KMS-11 (cell line): ENCODE measurements around the gene CLEC4E.
"Not testable (repeated sequence)": the region's sequence is repeated elsewhere in the genome, so short reads cannot be mapped to it uniquely, and the experiment has no call there.

Experiments used
- H2AFZ ChIP-seq: fragments of 200-600 bp; sonication (generic); 2 replicates; pipeline ENCODE4 v1.6.1; 2016; ENCODE audit warnings: antibody characterized with exemption, mixed run types, low read depth
- H3K27ac ChIP-seq: fragments of 200-600 bp; sonication (generic); 2 replicates; pipeline ENCODE4 v1.6.1; 2016; ENCODE audit warnings: mild to moderate bottlenecking, mixed run types
- H3K27me3 ChIP-seq: fragments of 200-600 bp; sonication (generic); 2 replicates; pipeline ENCODE4 v1.6.1; 2017; ENCODE audit warnings: mild to moderate bottlenecking, low read depth, mixed run types, moderate library complexity; ENCODE audit not compliant: insufficient read depth
- H3K36me3 ChIP-seq: fragments of 200-600 bp; sonication (generic); 2 replicates; pipeline ENCODE4 v1.6.1; 2017; ENCODE audit warnings: mild to moderate bottlenecking, mixed run types; ENCODE audit not compliant: insufficient read depth
- H3K4me1 ChIP-seq: fragments of 200-600 bp; sonication (generic); 2 replicates; pipeline ENCODE4 v1.6.1; 2016; ENCODE audit warnings: mild to moderate bottlenecking, low read depth, mixed run types; ENCODE audit not compliant: poor library complexity, severe bottlenecking
- H3K4me2 ChIP-seq: fragments of 200-600 bp; sonication (generic); 2 replicates; pipeline ENCODE4 v1.7.0; 2016; ENCODE audit warnings: mild to moderate bottlenecking, mixed run types
- H3K4me3 ChIP-seq: fragments of 200-600 bp; sonication (generic); IDR thresholded peaks from 2 replicates; pipeline ENCODE4 v1.6.1; 2017; ENCODE audit warnings: low read depth, low read length, mixed read lengths; ENCODE audit not compliant: insufficient read depth
- H3K79me2 ChIP-seq: fragments of 200-600 bp; sonication (generic); 2 replicates; pipeline ENCODE4 v1.6.1; 2016; ENCODE audit warnings: low read depth, mixed run types; ENCODE audit not compliant: insufficient read depth
- H3K9ac ChIP-seq: fragments of 200-600 bp; sonication (generic); 2 replicates; pipeline ENCODE4 v1.6.1; 2016; ENCODE audit warnings: mild to moderate bottlenecking, mixed run types
- H4K20me1 ChIP-seq: fragments of 200-600 bp; sonication (generic); 2 replicates; pipeline ENCODE4 v1.6.1; 2016; ENCODE audit warnings: mild to moderate bottlenecking, mixed run types; ENCODE audit not compliant: insufficient read depth
- CTCF ChIP-seq: fragments of 200-600 bp; sonication (generic); conservative IDR thresholded peaks from 2 replicates; pipeline ENCODE4 v1.6.1; 2017; ENCODE audit warnings: low read depth, mild to moderate bottlenecking, antibody characterized with exemption, low read length, moderate library complexity, mixed read lengths

Gene CLEC4E

GRCh38 chr12:8541562-8541961, 857 bp upstream of the CLEC4E start:
- no peak overlapping the region for H3K9ac ChIP-seq

GRCh38 chr12:8537820-8538219, 2.9 kb downstream of the CLEC4E start:
- not testable (repeated sequence) for H3K27me3 ChIP-seq, H3K27ac ChIP-seq, H3K79me2 ChIP-seq, H3K4me2 ChIP-seq, H3K9ac ChIP-seq, H3K4me1 ChIP-seq, H3K36me3 ChIP-seq, H2AFZ ChIP-seq, H3K4me3 ChIP-seq, H4K20me1 ChIP-seq

More at GRCh38 chr12:8541562-8541961, 857 bp upstream of the CLEC4E start:
- H3K4me1 ChIP-seq = peaks cover 4% of the 10 kb centered on the region
- no peaks in the 10 kb centered on the region for H4K20me1 ChIP-seq
- TF ChIP-seq CTCF = no peak
- H3K4me3 ChIP-seq = no peak overlapping the region
- H3K79me2 ChIP-seq = no peaks in the 10 kb centered on the region
- no peak overlapping the region for H3K4me2 ChIP-seq
- no peak overlapping the region for H3K27ac ChIP-seq
- H3K36me3 ChIP-seq = no peaks in the 10 kb centered on the region
- no peaks in the 10 kb centered on the region for H3K27me3 ChIP-seq
- no peak overlapping the region for H2AFZ ChIP-seq

DNA sequence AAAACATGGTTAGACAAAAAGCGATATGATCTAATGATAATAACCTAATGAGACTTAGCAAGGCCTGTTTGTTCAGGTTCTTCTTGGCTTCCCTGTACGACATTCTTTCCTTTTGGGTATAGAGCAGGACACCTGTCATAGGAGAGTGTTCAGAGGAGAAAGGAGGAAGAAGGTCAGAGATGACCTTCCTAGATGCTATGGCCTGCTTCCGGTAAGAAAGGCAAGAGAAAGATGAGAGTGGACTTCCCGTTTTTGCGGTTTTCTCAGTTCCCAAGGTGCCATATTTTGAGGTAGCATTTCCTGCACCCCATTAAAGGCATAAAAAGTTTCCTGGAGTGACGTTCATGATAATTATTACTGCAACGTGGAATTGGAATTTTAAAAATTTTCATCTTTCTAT, 8.7 kb downstream of the CLEC4E start:
- Histone ChIP-seq H3K4me2 (no peak overlapping the region), H4K20me1 (no peaks in the 10 kb centered on the region), H3K36me3 (no peaks in the 10 kb centered on the region), H3K4me1 (no peaks in the 10 kb centered on the region), H3K4me3 (no peak overlapping the region), H3K27ac (no peak overlapping the region), H3K9ac (no peak overlapping the region), H3K79me2 (no peaks in the 10 kb centered on the region), H3K27me3 (no peaks in the 10 kb centered on the region), H2AFZ (no peak overlapping the region)
- no peak for TF ChIP-seq CTCF

GRCh38 chr12:8527250-8528130, 13.2 kb downstream of the CLEC4E start:
- no peaks in the 10 kb centered on the region for H3K4me1 ChIP-seq
- H3K9ac ChIP-seq = no peak overlapping the region
- no peak overlapping the region for H3K4me2 ChIP-seq
- H3K27ac ChIP-seq = no peak overlapping the region
- no peaks in the 10 kb centered on the region for H4K20me1 ChIP-seq
- H2AFZ ChIP-seq = no peak overlapping the region
- TF ChIP-seq CTCF = no peak
- H3K36me3 ChIP-seq = no peaks in the 10 kb centered on the region
- H3K4me3 ChIP-seq = no peak overlapping the region
- no peaks in the 10 kb centered on the region for H3K79me2 ChIP-seq
- H3K27me3 ChIP-seq = no peaks in the 10 kb centered on the region

DNA sequence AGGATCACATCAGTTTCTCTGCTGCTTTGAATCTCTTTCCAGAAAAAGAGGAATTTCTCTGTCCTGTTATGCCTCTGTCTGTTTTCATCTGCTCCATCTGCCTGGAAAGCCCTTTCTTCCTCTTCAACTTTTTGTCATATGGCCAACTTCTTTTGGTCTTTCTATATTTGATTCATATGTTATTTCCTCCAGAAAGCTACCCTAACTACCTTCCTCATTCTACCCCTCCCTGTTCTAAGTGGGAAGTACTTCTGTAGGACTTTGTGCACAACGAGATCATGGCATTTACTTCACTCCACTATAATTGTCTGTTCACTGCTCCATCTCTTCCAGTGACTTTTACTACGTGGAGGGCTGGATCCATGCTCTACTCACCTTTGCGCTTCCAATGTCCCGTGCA, 21.5 kb downstream of the CLEC4E start:
- Histone ChIP-seq H3K4me1 (no peaks in the 10 kb centered on the region), H4K20me1 (no peaks in the 10 kb centered on the region), H3K79me2 (no peaks in the 10 kb centered on the region), H3K9ac (no peak overlapping the region), H3K27ac (no peak overlapping the region), H3K36me3 (no peaks in the 10 kb centered on the region), H3K4me2 (no peak overlapping the region), H3K27me3 (no peaks in the 10 kb centered on the region), H3K4me3 (no peak overlapping the region), H2AFZ (no peak overlapping the region)
- no peak for TF ChIP-seq CTCF
